HepG2 (cell line): Measurements from ENCODE around the gene MAPKAPK3. TPM values are rescaled to one million over a fixed set of nuclear protein-coding genes. Genes with fewer than 3 reads are reported as not detected.

ENCODE experiments used
- ARNT ChIP-seq: fragments of 450-650 bp; IDR thresholded peaks from 2 replicates; pipeline ENCODE4 v1.6.1; 2017
- ATM ChIP-seq: fragments of 450-650 bp; IDR thresholded peaks from 2 replicates; pipeline ENCODE4 v1.7.1; 2017; ENCODE audit warnings: mild to moderate bottlenecking, borderline replicate concordance
- CBX1 ChIP-seq: IDR thresholded peaks from one replicate; pipeline ENCODE4 v1.6.1; 2016; ENCODE audit warnings: antibody characterized with exemption, low read depth
- HNF1A ChIP-seq, 2 experiments: sonication (generic) in 1 of 2; formaldehyde crosslinking in 1 of 2; IDR thresholded peaks; 2 replicates each; pipeline versions ENCODE4 v1.4.0 to v1.6.1; 2016 to 2020; ENCODE audit warnings: borderline replicate concordance in 1 of 2, low read depth in 1 of 2, mild to moderate bottlenecking in 1 of 2, missing genetic modification reagents in 1 of 2
- JUND ChIP-seq: sonication (generic); formaldehyde crosslinking; IDR thresholded peaks from 2 replicates; pipeline ENCODE4 v1.8.0; 2022; ENCODE audit warnings: mild to moderate bottlenecking, missing genetic modification reagents
- MYPOP ChIP-seq: sonication (generic); formaldehyde crosslinking; IDR thresholded peaks from 2 replicates; pipeline ENCODE4 v1.8.1; 2023; ENCODE audit warnings: mild to moderate bottlenecking, moderate library complexity, missing genetic modification reagents
- POLR2AphosphoS2 ChIP-seq: IDR thresholded peaks from 2 replicates; pipeline ENCODE4 v1.6.1; 2011; ENCODE audit warnings: low read depth, low read length, improper control_type of control experiment
- RBM22 ChIP-seq: fragments of 200-400 bp; formaldehyde crosslinking; optimal IDR thresholded peaks from 2 replicates; pipeline ENCODE3; 2017; ENCODE audit warnings: mild to moderate bottlenecking, low read length, moderate library complexity
- ZBTB20 ChIP-seq: sonication (generic); formaldehyde crosslinking; IDR thresholded peaks from 2 replicates; pipeline ENCODE4 v1.8.1; 2023; ENCODE audit warnings: missing genetic modification reagents, low read depth, mild to moderate bottlenecking, borderline replicate concordance
- ZNF180 ChIP-seq: sonication (generic); formaldehyde crosslinking; IDR thresholded peaks from 2 replicates; pipeline ENCODE4 v1.4.0; 2020; ENCODE audit warnings: low read depth, missing genetic modification reagents, borderline replicate concordance
- ZNF205 ChIP-seq: IDR thresholded peaks from 2 replicates; pipeline ENCODE4 v1.6.1; 2018; ENCODE audit warnings: missing biosample characterization, missing genetic modification reagents
- ZNF256 ChIP-seq: sonication (generic); formaldehyde crosslinking; conservative IDR thresholded peaks from 2 replicates; pipeline ENCODE4 v1.4.0; 2020; ENCODE audit warnings: missing genetic modification reagents
- ZNF276 ChIP-seq: sonication (generic); formaldehyde crosslinking; IDR thresholded peaks from 2 replicates; pipeline ENCODE4 v1.4.0; 2020; ENCODE audit warnings: mild to moderate bottlenecking, low read depth, missing genetic modification reagents
- ZNF407 ChIP-seq: sonication (generic); formaldehyde crosslinking; IDR thresholded peaks from one replicate; pipeline ENCODE4 v1.5.1; 2020; ENCODE audit warnings: mild to moderate bottlenecking, missing genetic modification reagents; ENCODE audit errors: not compliant biosample characterization
- ZNF550 ChIP-seq: sonication (generic); formaldehyde crosslinking; IDR thresholded peaks from 2 replicates; pipeline ENCODE4 v1.4.0; 2020; ENCODE audit warnings: mild to moderate bottlenecking, missing genetic modification reagents, borderline replicate concordance
- polyA plus RNA-seq, 8 experiments: library from polyadenylated mRNA; depleted of rRNA in 3 of 8; stranded (reverse) in 7 of 8; unstranded in 1 of 8; fragments of >200 nt; fragmentation: Illumina TruSeq in 4 of 8; extraction: Trizol in 4 of 8; gene quantifications; 2 replicates each; pipeline versions ENCODE4 v1.2.1 to v1.2.3, GENCODE V29; 2011 to 2016; ENCODE audit warnings: low read depth in 4 of 8, missing spikeins in 1 of 8, mixed read lengths in 1 of 8; ENCODE audit not compliant: insufficient read depth in 1 of 8
- total RNA-seq, 5 experiments: library from RNA; depleted of rRNA; stranded (reverse); fragments of >200 nt; fragmentation: Illumina TruSeq; extraction: Trizol; gene quantifications; 2 replicates each; pipeline ENCODE4 v1.2.3, GENCODE V29; 2016; ENCODE audit warnings: low read depth in 1 of 5

Gene MAPKAPK3
- total and polyA plus RNA-seq, 2 of the 13 experiments (the other 11 are each of a cell fraction or from before 2014, with no cell fraction given), result 39.9 to 41.2 TPM

GRCh38 chr3:50616770-50617095, 218 bp upstream of the MAPKAPK3 start (continued):
- TF ChIP-seq HNF1A (IDR thresholded peaks at IDR 0.05; ENCODE audit: low read depth) (no peak), HNF1A (CRISPR knock-in tag; IDR thresholded peaks at IDR 0.05; ENCODE audit: borderline replicate concordance) (no peak), ZNF407 (CRISPR knock-in tag) (no peak), RBM22 (no peak), ZNF256 (CRISPR knock-in tag) (no peak), JUND (CRISPR knock-in tag) (no peak), ZNF550 (CRISPR knock-in tag) (no peak), ZNF276 (CRISPR knock-in tag) (no peak), ATM (no peak), ZBTB20 (no peak), CBX1 (no peak), MYPOP (CRISPR knock-in tag) (no peak), POLR2AphosphoS2 (no peak), ARNT (no peak), ZNF205 (no peak), ZNF180 (no peak)
